AG04449 (cell line): ENCODE results near the gene SCGB3A1.

ENCODE experiments used
- CTCF ChIA-PET: fragments of 350-600 bp; formaldehyde crosslinking; extraction: SDS; loops from one replicate; lab custom pipeline; 2021; ENCODE audit warnings: antibody characterized with exemption; lab: Yijun Ruan, JAX
- POLR2A ChIA-PET: fragments of 400-600, 350-600 bp; formaldehyde crosslinking; extraction: SDS; loops from one replicate; lab custom pipeline; 2020; ENCODE audit warnings: antibody characterized with exemption, inconsistent platforms; lab: Yijun Ruan, JAX
- DNase-seq: peaks from one replicate; pipeline ENCODE4 v3.0.0-alpha.2; 2010; ENCODE audit warnings: low read depth, low spot score
- H3K4me3 ChIP-seq: 2 replicates; pipeline ENCODE4 v1.5.1; 2011; ENCODE audit warnings: low read depth, mild to moderate bottlenecking, control low read depth, low read length
- CTCF ChIP-seq: IDR thresholded peaks from one replicate; pipeline ENCODE4 v1.5.1; 2011; ENCODE audit warnings: mild to moderate bottlenecking, moderate library complexity, low read length, control low read depth, inconsistent platforms; ENCODE audit not compliant: insufficient read depth; ENCODE audit errors: missing control alignments

The SCGB3A1 gene

GRCh38 chr5:180630426-180630825 lies 39.1 kb upstream of the SCGB3A1 start:
- ChIA-PET CTCF (no interaction called here), POLR2A (no interaction called here)
- H3K4me3 ChIP-seq, result no peak overlapping the region
- no peak for TF ChIP-seq CTCF
- DNase-seq, result no peak

- POLR2A ChIA-PET, result no interaction called here
These were observed 38.6 kb upstream of the SCGB3A1 start for GRCh38 chr5:180629831-180630382.

GRCh38 chr5:180628827-180629750 lies 37.8 kb upstream of the SCGB3A1 start:
- POLR2A ChIA-PET, result no interaction called here

More at GRCh38 chr5:180629831-180630382, 38.6 kb upstream of the SCGB3A1 start:
- CTCF ChIA-PET, result interaction anchor here (0.9 kb wide), 1 partner anchor 11 kb away, joined by 4 read pairs; no protein-coding TSS in a partner anchor
- no peak overlapping the region for H3K4me3 ChIP-seq
- no peak for TF ChIP-seq CTCF
- DNase-seq, result no peak

GRCh38 chr5:180628211-180628610 lies 36.9 kb upstream of the SCGB3A1 start:
- no peak overlapping the region for H3K4me3 ChIP-seq
- no peak for TF ChIP-seq CTCF
- no peak for DNase-seq
- POLR2A ChIA-PET, result no interaction called here
- CTCF ChIA-PET, result no interaction called here

More at GRCh38 chr5:180628827-180629750, 37.8 kb upstream of the SCGB3A1 start:
- CTCF ChIA-PET, result interaction anchor here (0.9 kb wide), 1 partner anchor 10 kb away, joined by 4 read pairs; no protein-coding TSS in a partner anchor
- no peak for DNase-seq
- H3K4me3 ChIP-seq, result no peak overlapping the region
- TF ChIP-seq CTCF, result no peak

GRCh38 chr5:180627386-180628120 lies 36.3 kb upstream of the SCGB3A1 start:
- POLR2A ChIA-PET, result no interaction called here
- CTCF ChIA-PET, result no interaction called here
- no peak overlapping the region for H3K4me3 ChIP-seq
- TF ChIP-seq CTCF, result no peak
- no peak for DNase-seq
